ENCODE measurements around the gene KIR2DL3.
"Not testable (repeated sequence)": the region's sequence is repeated elsewhere in the genome, so short reads cannot be mapped to it uniquely, and the experiment has no call there.

KIR2DL3 gene

GRCh38 chr19:54707962-54708361 lies 30.4 kb upstream of the KIR2DL3 start:
- DNase-seq (ENCODE audit: low read depth) = no peak
- no peak overlapping the region for H3K4me3 ChIP-seq (ENCODE audit: low read length)
- TF ChIP-seq, protein P1, sequence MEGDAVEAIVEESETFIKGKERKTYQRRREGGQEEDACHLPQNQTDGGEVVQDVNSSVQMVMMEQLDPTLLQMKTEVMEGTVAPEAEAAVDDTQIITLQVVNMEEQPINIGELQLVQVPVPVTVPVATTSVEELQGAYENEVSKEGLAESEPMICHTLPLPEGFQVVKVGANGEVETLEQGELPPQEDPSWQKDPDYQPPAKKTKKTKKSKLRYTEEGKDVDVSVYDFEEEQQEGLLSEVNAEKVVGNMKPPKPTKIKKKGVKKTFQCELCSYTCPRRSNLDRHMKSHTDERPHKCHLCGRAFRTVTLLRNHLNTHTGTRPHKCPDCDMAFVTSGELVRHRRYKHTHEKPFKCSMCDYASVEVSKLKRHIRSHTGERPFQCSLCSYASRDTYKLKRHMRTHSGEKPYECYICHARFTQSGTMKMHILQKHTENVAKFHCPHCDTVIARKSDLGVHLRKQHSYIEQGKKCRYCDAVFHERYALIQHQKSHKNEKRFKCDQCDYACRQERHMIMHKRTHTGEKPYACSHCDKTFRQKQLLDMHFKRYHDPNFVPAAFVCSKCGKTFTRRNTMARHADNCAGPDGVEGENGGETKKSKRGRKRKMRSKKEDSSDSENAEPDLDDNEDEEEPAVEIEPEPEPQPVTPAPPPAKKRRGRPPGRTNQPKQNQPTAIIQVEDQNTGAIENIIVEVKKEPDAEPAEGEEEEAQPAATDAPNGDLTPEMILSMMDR (conservative IDR thresholded peaks at IDR 0.05; ENCODE audit: low read length) = no peak

- DNase-seq (ENCODE audit: low read depth) = no peak
- TF ChIP-seq, protein P1 (conservative IDR thresholded peaks at IDR 0.05; ENCODE audit: low read length) = no peak
- H3K4me3 ChIP-seq (ENCODE audit: low read length) = no peak overlapping the region
Measured at GRCh38 chr19:54708781-54709180, 29.5 kb upstream of the KIR2DL3 start.

DNA sequence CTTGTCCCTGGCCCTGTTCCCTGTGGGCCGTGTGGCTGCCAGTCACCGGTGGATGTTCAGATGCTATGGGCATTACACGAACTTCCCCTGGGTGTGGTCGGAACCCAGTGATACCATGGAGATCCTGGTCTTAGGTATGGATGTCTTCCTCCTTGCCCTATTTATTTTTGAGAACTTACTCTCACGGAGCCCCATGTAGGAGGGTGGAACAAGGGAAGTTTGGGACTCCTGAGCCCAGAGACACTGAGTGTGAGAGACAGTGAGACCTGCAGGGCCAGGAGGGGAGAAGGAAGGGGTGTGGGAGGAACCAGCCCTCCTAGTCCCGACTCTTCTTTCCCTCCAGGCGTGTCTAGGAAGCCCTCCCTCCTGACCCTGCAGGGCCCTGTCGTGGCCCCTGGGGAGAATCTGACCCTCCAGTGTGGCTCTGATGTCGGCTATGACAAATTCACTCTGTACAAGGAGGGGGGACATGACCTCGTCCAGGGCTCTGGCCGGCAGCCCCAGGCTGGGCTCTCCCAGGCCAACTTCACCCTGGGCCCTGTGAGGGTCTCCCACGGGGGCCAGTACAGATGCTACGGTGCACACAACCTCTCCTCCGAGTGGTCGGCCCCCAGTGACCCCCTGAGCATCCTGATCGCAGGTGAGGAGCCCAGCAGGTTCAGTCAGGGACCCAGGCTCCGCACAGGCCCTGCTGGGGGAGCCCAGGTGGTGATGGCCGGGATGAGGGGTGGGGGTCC lies 28.9 kb upstream of the KIR2DL3 start:
- DNase-seq (ENCODE audit: low read depth) = no peak
- H3K4me3 ChIP-seq (ENCODE audit: low read length) = no peak overlapping the region
- TF ChIP-seq, protein P1 (conservative IDR thresholded peaks at IDR 0.05; ENCODE audit: low read length) = no peak

DNA sequence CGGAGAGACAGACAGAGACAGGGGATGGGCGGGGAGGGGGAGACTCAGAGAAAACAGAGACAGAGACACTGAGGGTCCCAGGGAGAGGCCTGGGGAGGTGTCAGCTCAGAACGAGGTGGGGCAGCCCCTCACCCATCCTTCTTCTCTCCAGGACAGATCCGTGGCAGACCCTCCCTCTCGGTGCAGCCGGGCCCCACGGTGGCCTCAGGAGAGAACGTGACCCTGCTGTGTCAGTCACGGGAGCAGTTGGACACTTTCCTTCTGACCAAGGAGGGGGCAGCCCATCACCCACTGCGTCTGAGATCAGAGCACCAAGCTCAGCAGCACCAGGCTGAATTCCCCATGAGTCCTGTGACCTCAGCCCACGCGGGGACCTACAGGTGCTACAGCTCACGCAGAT lies 28.4 kb upstream of the KIR2DL3 start:
- H3K4me3 ChIP-seq (ENCODE audit: low read length); DNase-seq (ENCODE audit: low read depth): not testable (repeated sequence)

- no peak for DNase-seq (ENCODE audit: low read depth)
- no peak within 1 kb of the TSS for H3K4me3 ChIP-seq (ENCODE audit: low read length)
- TF ChIP-seq, protein P1 (conservative IDR thresholded peaks at IDR 0.05; ENCODE audit: low read length) = no peak
Measured at GRCh38 chr19:54724142-54724541, 14.2 kb upstream of the KIR2DL3 start, which contains the start of gene KIR3DL3. KIR3DL3 (plus strand) TSS chr19:54724442; CDS start chr19:54724497, 55 bp downstream.

DNA sequence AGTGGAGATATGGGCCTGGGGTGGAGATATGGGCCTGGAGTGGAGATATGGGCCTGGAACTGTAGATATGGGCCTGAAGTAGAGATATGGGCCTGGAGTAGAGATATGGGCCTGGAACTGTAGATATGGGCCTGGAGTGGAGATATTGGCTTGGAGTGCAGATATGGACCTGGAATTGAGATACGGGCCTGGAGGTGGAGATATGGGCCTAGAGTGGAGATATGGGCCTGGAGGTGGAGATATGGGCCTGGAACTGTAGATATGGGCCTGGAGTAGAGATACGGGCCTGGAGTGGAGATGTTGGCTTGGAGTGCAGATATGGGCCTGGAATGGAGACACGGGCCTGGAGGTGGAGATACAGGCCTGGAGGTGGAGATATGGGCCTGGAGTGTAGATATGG lies 13.7 kb upstream of the KIR2DL3 start:
- TF ChIP-seq, protein P1 (conservative IDR thresholded peaks at IDR 0.05; ENCODE audit: low read length) = no peak
- no peak for DNase-seq (ENCODE audit: low read depth)
- H3K4me3 ChIP-seq (ENCODE audit: low read length) = no peak overlapping the region

DNA sequence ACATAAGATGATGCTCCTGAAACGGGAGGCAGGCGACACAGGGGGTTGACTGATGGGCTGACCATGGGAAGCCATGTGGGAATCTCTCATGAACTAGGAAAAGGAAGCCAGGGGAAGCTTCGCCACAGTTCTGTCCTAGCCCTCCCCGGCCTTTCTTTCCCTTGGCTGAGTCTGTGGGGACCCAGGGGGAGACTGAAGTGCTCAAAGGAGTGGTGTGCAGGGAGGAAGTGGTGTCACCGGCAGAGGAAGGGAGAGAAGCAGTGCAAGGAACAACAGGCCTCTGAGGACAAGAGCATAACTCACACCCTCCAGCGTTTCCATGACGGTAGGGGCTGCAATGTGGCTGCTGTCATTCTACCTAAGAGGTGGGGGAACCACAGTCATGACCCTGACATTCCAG lies 13.0 kb upstream of the KIR2DL3 start:
- TF ChIP-seq, protein P1 (conservative IDR thresholded peaks at IDR 0.05; ENCODE audit: low read length) = no peak
- DNase-seq (ENCODE audit: low read depth) = no peak
- no peak overlapping the region for H3K4me3 ChIP-seq (ENCODE audit: low read length)

Data from AG10803 (cell line).